Activated CD4-positive, alpha-beta T cell treated with anti-CD3 and anti-CD28 coated beads for 1 hour (primary cell): ENCODE data around the gene RASGRP2.

ENCODE experiments used
- DNase-seq: peaks from one replicate; pipeline ENCODE4 v3.0.0-alpha.2; 2020

RASGRP2 gene

DNA sequence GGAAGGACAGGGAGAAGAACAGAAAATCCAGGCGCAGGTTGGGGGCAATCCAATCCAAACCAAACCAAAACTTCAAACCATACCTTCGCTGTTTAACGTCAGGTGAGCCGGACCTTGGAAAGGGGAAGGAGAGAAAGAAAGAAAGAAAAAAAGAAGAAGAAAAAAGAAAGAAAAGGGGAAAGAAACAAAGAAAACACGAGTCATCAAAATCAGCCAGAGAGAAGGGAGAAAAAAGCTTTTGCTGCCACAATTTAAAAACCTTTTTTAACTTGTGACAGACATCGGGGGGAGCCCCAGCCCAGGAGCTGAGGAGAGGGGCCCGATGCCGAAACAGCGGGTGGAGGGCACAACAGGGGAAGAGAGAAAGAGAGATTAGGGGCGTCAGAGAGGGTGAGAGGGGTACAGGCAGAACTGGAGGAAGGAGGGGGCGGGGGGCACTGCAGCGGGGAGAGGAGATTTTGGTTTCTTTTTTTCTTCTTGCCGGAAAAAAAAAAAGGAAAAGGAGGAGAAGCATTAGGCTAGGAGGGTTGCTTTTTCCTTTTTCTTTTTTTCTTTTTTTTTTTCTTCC lies 51.1 kb downstream of the RASGRP2 start:
- no peak for DNase-seq

GRCh38 chr11:64691543-64691942 lies 52.4 kb downstream of the RASGRP2 start:
- no peak for DNase-seq

GRCh38 chr11:64690235-64690634 lies 53.7 kb downstream of the RASGRP2 start:
- DNase-seq = no peak

DNA sequence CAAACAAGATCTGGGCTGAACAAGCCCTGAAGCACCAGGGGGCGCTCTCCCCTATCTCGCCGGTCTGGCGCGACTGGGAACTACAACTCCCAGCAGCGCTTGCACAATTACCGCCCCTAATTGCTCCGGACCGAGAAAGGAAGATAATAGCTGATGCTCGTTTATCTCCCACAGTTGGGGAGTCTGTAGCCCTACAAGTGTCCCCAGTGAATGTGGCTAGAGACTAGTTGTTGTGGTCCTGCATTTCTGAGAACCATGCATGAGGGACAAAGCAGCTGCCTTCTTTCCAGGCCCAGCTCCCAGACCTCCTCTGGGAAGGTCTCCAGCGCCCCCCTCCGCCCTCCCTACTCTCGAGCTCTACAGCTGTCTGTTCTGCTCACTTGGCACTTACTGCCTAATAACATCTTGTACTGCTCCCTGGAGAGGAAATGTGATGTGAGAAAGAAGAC lies 55.4 kb downstream of the RASGRP2 start:
- DNase-seq = peak; percentile 85

- DNase-seq = no peak
Measured at GRCh38 chr11:64687643-64688533, 56.1 kb downstream of the RASGRP2 start.

- no peak for DNase-seq
Measured at GRCh38 chr11:64687204-64687603, 56.7 kb downstream of the RASGRP2 start.

GRCh38 chr11:64686466-64687170 lies 57.3 kb downstream of the RASGRP2 start:
- no peak for DNase-seq

DNA sequence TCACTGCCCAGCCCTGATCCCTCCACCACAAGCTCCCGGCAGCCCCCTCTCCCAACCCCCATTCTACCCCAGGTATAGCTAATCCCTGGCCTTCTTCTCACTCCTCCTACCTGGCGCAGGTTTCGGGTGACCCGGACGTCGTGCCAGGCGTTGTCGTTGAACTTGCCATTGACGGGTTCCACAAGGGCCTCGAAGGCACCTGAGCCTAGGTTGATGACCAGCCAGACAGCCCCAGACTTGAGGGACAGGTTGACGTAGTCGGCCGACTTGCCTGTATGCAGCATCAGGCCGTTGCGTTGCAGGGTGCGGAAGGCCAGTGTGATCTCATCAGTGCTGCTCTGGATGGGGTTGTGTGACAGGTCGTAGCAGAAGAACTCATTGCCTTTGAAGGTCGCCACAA lies 58.4 kb downstream of the RASGRP2 start:
- no peak for DNase-seq

- no peak for DNase-seq
Measured at GRCh38 chr11:64684357-64684756, 59.6 kb downstream of the RASGRP2 start.

DNA sequence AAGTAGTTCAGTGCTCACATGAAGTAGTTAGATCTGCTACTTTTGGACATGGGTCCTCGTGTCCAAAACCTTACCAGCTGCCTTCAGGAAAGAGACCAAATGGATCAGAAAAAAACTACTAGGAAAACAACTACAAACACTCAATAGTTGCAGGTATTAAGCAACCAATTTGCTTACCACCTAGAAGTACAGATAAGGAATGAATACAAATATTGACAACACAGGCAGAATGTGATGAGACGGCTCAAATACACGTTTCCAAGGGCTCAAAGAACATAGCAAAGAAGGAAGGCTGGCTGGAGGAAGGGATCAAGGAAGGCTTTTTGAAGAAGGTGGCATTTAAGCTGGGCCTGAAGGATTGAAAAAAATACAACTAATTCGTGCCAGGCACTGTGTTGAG lies 62.8 kb downstream of the RASGRP2 start:
- no peak for DNase-seq

DNA sequence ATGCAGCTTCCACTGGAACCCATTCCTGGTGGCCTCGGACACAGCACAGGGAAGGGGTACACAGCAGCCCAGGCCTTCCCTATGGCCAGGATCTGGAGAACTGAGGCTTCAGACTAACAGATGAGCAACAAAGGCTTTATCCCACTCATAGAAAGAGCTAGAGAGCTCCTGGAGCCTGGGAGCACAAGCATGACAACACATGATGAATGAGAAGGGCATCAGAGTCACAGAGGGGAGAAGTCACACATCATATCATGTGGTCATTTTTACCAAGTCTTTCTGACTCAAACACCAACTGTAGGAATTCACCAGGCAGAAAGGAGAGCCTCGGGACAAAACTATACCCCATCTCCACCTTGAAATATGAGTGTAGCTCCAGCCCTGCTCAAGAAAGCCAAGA lies 64.1 kb downstream of the RASGRP2 start:
- DNase-seq = no peak

DNA sequence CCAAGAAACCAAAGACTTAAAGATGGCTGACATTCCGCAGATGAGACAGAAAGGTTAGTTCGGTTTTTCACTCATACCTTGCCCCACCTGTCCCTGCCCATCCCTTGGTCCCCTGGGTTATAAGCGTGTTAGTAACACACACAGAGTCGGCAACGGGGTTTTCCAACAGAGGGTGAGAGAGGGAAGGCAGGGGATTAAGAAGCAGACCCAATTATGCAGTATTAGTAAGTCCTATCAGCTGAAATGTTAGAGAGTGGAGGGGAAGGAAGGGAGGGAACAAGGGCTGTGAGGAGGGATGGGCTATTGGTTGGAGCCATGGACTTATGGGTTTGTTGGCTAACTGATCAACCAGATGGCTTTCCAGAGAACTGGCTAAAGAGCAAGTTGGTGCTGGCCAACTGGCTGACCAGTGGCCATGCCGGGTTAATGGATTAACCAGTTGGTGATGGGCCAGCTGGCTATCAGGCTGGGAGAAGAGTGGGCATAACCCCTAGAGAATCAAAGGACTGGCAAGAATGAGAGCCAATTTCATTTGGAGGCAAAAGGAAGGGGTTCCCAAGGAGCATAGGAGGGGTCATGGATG lies 66.4 kb downstream of the RASGRP2 start:
- no peak for DNase-seq
